Middle frontal gyrus (tissue), 1 donor: ENCODE data around the gene SPG11.
A peak's percentile ranks its signal among the peaks of the same experiment; 100 is the strongest.
"Not testable (repeated sequence)": the region's sequence is repeated elsewhere in the genome, so short reads cannot be mapped to it uniquely, and the experiment has no call there.

ENCODE experiments used
- DNase-seq: peaks from one replicate; pipeline ENCODE4 v3.0.0-alpha.2; 2015; ENCODE audit warnings: low spot score; ENCODE audit errors: extremely low spot score

The SPG11 gene

DNA sequence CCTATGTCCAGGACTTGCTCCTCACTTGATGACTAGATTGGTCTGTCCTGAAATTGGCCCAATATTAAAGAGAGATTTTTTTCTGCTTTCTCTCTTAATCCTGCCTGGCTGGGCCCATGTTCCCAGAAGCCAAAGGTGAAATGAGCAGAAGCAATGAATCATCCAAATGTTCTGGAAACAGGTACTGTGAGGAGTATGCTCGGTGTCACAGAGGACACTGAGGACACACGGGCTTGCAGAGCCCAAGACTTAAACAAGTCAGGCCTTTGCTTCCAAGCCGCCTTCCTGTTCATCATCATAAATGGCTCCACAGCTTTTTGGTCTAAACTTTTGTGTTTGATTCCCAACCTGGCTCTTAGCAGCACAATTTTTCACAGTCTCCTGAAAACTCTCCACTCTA lies 95.1 kb downstream of the SPG11 start:
- no peak for DNase-seq

DNA sequence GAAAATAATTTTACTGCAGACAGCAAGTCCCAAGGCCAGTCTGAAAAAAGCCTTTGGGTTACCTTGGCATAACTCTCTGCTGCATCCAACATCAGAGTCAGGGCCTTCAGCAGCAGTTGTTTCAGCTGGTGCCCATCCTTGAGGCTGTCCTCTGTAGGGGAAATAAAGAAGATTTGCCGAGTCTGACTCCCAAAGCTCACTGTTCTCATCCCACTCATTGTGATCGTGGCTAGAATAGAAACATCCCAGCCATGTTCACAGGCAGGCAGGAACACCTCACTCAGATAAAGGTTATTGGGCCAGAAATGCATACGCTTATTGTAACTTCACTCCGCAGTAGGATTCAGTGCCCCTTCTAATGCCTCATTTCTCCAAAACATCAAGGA lies 97.3 kb downstream of the SPG11 start:
- DNase-seq = no peak

DNA sequence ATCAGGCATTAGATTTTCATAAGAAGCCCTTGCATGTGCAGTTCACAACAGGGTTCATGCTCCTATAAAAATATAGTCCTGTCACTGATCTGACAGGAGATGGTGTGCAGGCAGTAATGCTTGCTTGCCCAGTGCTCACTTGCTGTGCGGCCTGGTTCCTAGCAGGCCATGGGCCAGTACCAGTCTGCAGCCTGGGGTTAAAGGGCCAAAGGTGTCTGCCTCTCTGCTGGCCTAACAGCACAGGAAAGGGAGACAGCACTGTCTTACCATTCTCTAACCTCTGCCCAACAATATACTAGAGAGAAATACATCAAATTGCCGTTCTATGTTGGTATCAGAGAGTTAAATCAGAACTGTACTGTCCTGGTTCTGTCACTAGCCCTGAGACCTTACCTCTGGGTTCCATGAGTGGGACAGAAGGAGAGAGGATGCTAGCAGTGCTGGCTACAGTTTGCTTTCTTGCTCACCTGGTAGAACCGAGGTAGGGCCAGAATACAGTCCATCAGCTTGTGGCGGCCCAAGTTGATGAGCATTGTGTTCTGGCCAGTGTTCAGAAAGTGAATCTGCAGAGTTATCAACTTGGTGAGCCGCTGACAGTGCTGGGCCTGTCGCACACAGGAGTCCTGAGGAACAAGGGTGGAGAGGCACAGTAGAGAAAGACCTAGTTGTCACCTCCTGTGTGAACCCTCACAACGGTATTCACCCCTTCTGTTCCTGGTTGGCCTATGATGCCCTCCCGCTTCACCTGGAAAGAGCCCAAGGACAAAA lies 97.9 kb downstream of the SPG11 start:
- DNase-seq = no peak

DNA sequence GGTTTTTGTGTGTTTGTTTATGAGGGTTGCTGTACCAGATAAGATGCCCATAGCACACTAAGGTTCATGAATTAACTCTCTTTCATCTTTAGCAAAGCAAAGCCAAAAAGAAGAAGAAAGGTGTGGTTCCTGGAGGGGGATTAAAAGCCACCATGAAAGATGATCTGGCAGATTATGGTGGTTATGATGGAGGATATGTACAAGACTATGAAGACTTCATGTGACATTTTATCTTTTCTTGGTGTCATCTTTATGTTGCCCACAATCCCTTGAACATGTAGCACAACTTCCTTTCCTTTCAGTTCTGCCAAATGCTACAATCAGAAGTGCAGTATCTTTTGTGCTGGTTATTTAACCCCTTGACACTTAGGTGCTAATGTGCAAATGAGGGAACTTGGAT lies 102.5 kb downstream of the SPG11 start:
- not testable (repeated sequence) for DNase-seq

DNA sequence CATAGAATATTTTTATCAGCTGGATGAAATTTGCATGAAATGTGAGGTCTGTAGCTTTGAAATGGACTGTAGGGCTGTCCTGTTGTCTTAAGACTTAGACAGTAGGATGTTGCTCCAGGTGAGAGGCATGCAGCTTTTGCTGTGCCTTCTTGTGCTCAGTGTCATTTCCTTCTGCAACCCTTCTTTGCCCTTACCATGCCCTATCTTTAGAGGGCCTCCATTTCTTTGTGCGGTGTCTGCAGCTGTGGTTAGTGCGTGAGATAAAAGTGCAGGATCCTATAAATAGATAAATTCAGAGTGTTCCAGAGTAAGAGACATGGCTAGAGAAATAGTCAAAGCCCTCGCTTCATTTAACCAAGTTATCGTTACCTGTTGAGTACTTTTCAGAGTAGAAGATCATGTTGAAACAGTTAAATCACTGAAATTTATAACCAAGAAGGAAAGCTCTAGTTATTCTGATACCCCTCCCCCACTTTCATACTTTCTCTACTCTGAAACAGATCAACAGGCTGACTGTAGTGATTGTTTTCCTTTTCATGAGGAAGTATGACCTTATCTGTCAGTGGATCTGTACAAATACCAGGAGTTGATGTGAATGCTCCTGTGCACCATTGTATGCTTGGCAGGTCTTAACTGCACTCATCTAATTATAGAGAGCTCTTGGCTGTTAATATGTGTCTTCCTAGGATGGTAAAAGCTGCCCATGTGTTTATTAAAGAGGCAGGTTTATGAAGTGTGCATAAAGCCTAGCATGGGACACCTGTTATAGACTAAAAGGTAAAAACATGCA lies 108.3 kb downstream of the SPG11 start:
- no peak for DNase-seq

DNA sequence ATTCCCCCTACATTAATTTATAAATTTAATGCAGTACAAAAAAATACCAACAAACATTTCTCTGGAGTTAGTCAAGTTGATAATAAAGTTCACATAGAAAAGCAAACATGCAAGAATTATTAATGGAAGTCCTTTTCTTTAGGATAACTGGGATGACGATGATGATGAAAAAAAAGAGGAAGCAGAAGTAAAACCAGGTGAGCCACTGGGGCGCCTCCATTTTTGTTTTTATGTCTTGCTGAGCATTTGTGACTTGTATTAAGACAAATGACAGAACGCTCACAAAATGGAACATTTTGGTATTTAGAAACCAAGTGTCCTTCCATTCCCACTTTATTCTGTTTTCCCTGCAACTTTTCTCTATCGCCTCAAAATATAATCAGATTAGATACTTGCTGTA lies 112.7 kb downstream of the SPG11 start:
- no peak for DNase-seq

DNA sequence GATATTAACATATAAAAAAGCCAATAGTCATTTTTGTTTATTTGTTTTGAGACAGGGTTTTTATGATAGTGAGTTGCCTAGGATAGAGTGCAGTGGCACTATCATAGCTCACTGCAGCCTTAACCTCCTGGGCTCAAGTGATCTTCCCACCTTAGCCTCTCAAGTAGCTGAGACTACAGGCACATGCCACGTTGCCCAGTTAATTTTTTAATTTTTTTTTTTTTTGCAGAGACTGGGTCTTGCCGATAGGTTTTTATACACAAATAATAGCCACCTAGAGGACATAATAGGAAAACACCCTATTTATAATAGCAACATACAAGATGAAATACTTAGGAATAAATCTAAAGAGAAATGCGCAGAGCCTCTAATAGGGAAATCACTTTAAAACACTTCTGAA lies 113.2 kb downstream of the SPG11 start:
- DNase-seq = no peak

DNA sequence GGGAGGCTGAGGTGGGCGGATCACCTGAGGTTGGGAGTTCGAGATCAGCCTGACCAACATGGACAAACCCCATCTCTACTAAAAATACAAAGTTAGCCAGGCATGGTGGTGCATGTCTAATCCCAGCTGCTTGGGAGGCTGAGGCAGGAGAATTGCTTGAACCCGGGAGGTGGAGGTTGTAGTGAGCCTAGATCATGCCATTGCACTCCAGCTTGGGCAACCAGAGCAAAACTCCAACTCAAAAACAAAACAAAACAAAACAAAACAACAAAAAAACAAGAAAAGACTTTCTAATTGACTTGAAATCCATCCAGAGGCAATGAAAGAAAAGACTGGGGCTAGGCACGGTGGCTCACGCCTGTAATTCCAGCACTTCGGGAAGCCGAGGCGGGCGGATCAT lies 114.3 kb downstream of the SPG11 start:
- DNase-seq = not testable (repeated sequence)

DNA sequence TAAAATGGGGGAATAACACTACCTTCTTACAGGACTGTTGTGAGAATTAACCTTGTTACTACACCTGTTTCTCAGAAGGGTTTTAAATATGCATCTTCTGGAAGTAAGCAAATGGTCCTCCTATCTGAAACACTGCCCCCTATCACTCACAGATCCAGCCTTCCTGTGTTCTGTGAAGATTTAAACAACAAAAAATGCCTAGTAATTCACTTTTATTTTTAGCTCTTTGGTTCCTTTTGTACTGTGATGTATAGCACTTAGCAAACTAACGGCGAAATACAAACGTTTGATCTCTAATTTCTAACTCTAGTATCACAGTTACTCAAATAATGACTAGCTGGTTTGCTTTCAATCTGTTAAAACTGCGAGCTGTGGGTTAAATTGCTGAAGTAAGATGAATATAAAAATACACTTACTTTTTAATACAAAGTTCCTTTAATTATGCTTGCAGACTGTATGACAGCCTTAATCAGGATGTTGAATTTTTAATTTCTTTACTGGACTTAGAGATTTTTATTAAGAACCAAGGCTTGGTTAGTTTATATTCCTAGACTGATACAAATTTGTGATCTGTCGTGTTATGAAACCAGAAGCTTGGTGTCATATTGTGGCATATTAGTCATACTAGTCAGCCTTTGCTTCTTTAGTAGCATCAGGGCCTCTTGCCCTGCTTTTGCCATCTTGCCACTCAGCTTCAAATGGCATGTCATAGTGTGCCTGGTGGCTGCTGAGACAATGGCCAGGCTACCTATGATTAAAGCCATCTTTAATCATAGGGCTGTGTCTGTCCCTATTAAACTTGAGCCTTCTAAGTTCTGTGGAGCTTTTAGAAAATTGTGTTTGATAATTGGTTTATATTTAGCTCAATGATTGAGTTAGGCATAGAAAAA lies 117.3 kb downstream of the SPG11 start:
- no peak for DNase-seq

DNA sequence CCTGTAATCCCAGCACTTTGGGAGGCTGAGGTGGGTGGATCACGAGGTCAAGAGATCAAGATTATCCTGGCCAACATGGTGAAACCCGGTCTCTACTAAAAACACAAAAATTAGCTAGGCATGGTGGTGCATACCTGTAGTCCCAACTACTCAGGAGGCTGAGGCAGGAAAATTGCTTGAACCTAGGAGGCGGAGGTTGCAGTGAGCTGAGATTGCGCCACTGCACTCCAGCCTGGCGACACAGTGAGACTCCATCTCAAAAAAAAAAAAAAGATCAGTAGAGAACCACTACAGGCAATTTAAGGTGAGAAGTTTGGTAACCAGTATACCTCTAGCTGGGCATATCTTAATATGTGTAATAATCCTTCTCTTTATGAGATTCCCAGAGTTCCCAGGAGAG lies 118.7 kb downstream of the SPG11 start:
- not testable (repeated sequence) for DNase-seq

DNA sequence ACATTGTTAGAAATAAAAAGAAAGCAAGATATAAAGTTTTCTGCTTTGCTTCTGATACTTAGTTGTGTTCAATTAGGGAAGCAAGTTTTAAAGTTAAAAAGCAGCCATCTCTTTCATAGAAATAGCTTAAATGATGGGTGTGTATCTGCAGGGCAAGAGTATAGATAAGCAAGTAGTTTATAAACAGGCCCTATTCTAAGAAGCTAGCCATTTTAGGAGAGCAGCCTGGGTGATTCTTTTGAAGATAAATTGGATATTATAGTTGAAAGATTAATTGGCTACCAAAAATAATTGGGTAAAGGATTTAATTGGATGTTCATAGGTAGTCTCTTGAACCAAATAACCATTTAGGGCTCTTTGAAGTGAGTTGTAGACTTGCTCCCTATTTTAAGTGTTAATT lies 120.9 kb downstream of the SPG11 start:
- DNase-seq = no peak

DNA sequence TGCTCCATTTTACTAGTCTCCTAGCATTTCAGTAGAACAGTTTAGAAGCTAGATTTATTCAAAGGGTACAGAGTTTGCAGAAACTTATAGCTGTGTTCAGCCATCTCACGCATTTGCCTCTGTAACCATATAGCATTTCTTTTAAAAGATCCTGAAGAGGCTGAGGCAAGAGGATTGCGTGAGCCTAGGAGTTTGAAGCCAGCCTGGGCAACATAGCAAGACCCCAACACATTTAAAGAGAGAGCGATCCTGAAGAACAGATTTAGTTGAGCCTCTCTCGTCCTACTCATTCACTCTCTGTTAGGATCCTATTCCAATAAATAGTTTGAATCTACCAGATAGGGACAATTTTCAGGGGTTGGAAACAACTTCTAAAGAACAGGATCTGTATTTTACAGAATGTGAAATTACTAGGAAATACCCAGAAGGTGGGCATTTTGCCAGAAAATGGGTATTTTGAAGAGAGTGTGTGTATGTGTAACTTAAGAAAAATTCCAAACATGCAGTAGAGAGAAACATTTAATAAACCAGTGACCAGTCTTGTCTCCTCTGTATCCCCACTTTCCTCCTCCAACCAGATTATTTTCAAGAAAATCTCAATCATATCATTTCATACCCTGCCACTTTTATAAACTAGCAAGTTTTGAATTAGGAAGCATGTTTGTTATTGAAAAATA lies 122.0 kb downstream of the SPG11 start:
- no peak for DNase-seq

DNA sequence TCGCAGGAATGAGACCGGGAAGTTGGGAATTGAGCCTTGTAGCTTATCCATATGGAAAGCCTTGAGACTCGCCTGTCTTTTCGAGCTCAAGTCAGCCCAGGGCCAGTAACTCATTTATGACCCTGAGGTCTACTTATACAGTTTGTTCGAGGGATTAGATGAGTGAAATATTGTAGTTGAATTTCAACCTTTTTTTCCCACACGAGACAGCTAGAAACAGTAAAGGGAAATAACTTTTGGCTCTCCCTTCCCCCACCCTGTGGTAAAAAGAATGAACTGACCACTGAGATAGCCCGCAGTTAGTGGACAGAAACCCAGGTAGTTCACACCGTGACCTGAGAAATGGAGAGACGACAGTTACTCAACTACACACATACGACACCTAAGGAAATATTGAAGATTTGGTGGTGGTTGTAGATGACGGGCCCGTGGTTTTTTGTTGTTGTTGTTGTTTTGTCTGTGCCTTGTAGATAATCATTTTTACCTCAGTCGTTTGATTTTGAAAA lies 125.7 kb downstream of the SPG11 start:
- no peak for DNase-seq

DNA sequence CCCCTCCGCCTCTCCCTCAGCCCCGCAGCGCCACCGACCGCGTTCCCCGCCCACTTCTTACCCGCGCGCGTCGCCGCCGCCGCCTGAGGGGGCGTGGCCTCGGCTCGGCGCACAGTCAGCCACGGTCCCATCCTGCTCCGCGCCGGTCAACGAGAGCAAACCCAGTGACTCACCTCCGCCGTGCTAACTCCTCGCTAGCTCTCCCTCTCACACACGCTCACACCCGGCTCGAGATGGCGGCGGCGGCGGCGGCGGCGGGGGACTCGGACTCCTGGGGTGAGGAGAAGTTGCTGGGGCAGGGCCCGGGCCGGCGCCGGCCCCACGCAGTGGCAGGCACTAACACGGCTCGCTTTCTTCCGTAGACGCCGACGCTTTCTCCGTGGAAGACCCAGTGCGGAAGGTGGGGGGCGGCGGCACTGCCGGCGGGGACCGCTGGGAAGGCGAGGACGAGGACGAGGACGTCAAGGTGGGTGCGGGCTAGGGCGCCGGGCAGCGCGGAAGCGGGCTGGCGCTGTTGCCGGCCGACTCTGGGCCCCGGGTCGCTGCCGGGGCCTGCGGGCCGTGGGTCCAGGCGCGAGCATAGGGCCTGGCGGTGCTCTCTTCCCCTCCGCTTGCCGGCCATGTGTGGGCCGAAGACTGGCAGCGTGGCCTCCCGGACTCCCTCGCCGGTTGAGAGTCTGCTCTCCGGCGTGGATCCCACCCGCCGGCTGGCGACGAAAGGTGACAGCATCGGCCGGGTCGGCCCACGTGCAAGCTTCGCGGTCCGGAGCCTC lies 126.3 kb downstream of the SPG11 start, which contains the start of gene EIF3J:
EIF3J (plus strand) TSS at position 186 of the 773 bp plus-strand sequence; CDS start at position 234, 48 bp downstream.
- peak; percentile 86 for DNase-seq

DNA sequence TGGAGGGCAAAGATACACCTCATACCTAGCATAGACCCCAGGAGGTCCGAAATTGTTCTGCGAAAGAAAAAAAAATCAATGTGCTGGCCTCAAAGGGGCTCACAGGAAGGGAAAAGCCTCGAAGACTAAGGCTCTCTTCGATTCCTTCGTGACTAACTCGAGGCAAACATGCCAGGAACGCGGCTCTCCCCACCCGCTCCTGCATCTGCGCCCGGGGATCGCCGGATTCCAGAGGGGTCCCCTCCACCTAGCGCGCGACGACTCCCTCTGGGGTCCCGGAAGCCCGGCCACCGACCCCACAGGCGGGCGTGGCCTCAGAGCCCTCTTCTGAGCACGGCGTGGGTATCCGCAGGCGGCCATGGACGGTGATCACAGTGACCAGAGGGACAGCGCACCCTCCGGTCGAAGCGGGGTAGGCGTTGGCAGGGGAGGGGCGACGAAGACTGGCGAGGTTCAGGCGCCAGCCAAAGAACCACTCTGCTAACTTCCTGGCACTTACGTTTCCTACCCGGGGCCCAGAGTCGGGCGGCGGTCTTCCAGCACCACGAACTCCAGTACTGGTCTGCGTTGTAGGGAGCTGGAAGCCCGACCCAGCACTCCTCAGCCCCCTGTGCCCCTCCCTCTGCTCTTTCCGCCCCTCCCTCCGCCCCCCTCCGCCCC lies 127.0 kb downstream of the SPG11 start:
- peak; percentile 62 for DNase-seq

DNA sequence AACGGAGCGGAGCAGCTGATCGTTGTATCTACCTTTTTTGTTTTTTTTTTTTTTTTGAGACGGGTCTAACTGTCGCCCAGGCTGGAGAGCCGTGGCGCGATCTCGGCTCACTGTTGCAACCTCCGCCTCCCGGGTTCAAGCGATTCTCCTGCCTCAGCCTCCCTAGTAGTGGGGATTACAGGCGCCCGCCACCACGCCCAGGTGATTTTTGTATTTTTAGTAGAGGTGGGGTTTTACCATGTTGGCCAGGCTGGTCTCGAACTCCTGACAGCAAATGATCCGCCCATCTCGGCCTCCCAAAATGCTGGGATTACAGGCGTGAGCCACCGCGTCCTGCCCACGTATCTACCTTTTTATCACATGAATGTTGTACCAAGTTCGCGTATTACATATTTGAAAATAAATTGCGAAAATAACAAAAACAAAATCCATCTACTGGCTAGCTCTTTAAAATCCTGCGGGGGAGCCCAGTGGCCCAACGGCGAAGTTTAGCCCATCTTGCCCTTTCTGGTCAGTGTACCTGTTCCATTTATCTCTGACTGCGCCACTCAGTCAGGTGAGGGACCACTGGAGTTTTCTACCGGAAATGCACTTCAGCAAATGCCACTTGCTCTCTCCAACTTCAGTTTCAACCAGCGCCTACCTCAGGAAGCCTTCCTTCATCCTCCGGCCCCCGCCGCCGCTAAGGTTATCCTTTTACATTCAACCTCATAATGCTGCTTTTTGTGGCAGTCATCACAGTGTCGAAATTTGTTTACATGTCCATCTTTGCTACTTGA lies 127.8 kb downstream of the SPG11 start:
- no peak for DNase-seq

DNA sequence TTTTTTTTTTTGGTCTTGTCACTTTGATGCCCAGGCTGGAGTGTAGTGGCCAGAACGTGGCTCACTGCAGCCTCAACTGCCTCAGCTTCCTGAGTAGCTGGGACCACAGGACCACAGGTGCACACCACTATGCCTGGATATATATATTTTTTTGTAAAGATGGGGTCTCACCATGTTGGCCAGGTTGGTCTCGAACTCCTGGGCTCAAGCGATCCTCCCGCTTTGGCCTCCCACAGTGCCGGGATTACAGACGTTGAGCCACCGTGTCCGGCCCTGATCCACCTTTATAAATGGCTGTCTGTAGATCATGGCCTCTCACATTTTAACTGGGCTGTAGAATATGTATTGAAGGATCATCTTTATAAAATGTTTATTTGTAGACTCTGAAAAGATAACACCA lies 128.4 kb downstream of the SPG11 start:
- DNase-seq = no peak

DNA sequence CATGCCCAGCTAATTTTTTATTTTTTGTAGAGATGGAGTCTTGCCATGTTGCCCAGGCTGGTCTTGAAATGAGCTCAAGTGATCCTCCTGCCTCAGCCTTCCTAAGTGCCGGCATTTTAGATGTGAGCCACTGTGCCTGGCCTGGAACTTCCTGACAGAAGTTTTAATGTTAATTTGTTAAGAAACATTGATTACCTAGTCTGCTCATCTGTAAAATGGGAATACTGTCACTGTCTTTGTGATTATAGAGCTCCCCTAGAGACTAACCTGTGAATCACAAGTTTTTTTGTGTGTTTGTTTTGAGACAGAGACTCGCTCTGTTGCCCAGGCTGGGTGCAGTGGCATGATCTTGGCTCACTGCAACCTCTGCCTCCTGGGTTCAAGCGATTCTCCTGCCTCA lies 130.8 kb downstream of the SPG11 start:
- no peak for DNase-seq

DNA sequence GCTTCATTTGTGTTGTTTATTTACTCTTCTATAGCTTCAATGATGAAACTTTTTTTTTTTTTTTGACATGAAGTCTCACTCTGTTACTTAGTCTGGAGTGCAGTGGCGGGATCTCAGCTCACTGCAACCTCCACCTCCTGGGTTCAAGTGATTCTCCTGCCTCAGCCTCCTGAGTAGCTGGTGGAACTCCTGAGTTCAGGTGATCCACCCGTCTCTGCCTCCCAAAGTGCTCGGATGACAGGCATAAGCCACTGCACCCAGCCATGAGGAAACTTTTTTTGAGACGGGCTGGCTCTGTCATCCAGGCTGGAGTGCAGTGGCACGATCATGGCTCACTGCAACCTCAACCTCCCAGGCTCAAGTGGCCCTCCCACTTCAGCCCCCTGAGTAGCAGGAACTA lies 131.2 kb downstream of the SPG11 start:
- DNase-seq = not testable (repeated sequence)
